Measurements from ENCODE around the gene KCNA1.
A peak's percentile ranks its signal among the peaks of the same experiment; 100 is the strongest.

The KCNA1 gene

DNA sequence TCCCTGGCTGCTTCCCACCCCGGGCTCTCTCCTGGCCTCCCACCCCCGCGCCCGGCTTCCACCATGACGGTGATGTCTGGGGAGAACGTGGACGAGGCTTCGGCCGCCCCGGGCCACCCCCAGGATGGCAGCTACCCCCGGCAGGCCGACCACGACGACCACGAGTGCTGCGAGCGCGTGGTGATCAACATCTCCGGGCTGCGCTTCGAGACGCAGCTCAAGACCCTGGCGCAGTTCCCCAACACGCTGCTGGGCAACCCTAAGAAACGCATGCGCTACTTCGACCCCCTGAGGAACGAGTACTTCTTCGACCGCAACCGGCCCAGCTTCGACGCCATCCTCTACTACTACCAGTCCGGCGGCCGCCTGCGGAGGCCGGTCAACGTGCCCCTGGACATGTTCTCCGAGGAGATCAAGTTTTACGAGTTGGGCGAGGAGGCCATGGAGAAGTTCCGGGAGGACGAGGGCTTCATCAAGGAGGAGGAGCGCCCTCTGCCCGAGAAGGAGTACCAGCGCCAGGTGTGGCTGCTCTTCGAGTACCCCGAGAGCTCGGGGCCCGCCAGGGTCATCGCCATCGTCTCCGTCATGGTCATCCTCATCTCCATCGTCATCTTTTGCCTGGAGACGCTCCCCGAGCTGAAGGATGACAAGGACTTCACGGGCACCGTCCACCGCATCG lies 1.8 kb downstream of the KCNA1 start:
- no peak for DNase-seq

DNA sequence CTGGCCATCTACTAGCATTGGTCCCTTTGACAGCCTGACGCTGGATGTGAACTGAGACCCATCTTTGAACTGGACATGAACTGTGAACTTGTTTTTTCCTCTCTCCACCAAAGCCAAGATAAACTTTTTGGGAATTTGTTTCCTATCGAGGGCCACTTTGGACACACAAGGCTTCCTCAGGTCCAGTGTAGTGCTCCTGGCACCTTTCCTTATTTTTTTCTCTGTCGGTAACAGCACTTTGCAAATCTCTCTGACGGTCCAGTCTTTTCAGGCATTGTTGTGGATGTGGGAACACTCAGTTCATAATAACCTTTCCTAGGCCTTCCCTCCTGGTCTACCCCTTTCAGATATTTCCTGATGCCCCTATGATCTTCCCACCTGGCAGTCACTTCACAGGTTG lies 5.0 kb downstream of the KCNA1 start:
- DNase-seq: no peak

DNA sequence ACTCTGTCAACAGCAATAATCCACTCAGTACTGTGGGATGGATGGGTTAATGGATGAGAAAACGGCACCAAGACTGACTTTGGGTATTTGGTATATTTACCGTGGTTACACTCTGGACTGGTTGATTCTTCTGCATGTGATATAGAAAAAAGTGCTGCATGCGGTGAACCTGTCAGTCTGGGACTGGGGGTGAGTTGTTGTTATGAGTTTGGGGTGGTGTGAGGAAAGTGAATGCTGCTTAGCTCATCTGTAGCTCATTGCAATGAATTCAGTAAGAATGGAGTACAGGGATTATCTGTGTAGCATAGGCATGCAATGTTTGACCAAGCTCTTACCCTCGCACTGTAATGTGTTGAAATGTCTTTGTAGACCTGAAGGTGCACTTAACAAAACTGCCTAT lies 6.0 kb downstream of the KCNA1 start:
- DNase-seq: no peak

DNA sequence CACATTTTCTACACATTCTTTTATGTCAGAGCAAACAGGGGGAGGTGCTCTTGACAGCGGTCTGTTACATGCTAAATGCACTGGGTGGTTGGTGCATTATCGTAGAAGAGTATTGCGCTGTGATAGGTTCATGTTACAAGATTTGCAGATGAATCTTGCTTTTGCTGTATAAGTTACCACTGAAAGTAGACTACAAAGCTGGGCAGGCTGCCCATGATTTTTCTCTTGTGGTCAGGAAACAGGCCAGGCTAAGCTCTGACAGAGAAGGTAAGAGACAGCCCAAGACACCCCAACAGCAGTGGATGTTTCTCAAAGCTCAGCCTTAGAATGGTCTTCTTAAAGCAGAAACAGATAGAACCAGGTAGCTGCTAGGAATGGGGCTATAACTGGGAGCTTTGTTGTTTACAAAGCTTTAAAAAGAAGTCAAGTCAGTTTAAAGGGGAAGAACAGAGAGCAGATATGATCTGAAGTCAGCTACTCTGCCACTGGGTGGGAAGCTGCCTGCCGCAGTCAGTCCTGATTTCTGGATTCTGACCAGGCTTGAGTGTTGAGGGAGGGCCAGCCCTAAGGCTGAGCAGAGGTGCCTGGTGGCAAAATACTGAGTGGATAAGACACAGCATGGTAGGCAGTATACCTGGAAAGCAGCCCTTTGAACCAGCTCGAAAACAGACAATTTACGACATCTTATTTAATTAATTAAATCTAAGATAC lies 9.4 kb downstream of the KCNA1 start:
- DNase-seq: peak; percentile 87

DNA sequence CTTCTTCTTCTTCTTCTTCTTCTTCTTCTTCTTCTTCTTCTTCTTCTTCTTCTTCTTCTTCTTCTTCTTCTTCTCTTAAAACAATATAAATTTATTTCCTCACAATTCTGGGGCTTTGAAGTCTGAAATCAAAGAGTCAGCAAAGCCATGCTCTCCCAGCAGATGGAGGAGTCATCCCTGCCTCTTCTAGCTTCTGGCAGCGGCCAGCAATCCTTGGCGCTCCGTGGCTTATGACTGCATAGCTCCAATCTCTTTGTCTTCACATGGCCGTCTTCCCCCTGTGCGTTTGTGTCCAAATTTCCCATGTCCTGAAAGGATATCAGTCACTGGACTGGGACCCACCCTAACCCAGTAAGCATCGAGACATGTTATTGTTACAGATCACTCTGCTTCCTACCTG lies 22.9 kb downstream of the KCNA1 start:
- no peak for DNase-seq

DNA sequence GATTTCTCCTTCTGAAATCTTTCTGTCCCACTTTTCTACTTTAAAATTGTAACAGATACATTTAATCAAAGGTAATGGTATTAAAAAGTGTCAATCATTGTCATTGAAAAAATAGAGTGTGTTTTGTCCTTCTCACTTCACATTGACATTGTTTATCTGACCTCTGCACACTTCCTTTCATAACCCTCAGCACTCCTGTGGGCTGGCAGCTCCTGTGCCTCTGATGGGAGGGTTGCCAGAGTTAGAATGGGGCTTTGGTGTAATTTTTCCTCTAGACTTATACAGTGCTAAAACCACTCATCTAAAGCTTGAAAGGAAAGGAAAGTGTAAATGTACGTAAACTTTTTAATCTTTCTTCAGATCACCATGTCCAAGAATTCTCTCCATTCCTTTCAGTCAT lies 23.7 kb downstream of the KCNA1 start:
- DNase-seq: no peak

DNA sequence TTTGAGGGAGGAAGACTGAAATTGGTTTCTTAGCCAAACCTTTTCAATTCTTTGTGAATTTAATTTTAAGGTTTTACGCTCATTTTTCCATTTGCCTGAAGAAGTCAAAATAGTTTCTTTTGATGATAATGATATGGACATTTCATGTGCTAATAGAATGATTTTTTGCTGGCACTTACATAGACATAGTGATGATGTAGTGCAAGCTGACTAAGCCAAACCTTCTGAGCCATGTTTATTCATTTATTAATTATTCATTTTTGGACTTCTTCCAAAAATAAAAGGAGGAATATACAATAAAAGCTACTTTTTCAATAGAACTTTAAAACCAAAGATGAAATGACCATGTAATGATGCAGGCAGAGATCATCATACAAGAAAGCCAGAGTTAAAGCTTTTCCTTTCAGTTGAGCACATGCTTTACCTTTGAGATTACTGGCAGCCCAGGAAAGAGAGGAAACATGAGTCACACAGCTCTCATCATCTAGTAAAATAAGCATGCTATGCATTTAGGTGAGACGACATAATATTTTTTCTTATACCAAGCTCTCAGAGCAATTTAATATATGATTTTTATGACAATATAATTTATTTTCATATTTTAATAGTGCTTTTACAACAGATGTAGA lies 24.8 kb downstream of the KCNA1 start:
- DNase-seq: peak; percentile 54

DNA sequence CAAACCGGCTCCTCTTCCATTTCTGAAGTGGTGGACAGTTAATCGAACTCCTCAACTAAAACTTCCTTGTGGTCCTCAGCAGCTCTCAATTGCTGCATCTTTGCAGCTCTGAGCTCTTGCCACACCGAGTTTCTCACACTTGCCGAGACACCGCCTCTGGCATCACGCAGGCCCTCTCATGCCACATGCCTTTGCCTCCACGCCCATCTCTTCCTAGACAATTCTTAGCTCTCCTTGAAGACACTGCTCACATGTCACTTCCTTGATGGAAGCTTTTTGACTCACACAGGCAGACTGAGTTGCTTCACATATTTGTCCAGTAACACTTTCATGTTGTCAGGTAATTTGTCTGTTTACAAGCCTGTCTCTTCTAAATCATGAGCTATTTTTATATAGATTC lies 29.2 kb downstream of the KCNA1 start:
- DNase-seq: no peak

DNA sequence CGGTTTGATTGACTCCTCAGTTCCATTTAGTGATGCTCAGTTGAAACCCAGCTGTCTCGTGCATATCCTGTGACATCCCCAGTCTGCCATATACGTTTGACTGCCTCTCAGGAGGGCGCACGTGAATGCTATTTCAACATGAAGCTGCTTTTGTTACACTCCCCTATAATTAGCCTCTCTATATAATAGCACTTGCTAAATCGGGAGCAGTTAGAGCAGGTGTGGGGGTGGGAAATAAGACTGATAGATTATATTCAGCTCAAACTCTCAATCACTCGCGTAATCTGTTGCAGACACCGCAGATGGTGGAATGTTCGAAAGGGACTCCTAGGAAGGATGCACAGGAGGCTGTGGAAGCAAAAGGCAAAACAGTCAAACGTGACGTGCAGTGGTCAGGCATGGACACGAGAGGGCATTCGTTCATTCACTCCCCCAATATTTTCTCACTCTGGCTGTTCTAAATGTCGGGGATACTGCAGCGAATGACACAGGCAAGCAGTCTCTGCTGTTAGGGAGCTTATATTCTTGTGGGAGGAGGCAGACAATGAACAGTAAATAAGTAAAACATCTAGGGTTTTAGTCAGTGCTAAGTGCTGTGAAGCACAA lies 29.8 kb downstream of the KCNA1 start:
- DNase-seq: no peak

DNA sequence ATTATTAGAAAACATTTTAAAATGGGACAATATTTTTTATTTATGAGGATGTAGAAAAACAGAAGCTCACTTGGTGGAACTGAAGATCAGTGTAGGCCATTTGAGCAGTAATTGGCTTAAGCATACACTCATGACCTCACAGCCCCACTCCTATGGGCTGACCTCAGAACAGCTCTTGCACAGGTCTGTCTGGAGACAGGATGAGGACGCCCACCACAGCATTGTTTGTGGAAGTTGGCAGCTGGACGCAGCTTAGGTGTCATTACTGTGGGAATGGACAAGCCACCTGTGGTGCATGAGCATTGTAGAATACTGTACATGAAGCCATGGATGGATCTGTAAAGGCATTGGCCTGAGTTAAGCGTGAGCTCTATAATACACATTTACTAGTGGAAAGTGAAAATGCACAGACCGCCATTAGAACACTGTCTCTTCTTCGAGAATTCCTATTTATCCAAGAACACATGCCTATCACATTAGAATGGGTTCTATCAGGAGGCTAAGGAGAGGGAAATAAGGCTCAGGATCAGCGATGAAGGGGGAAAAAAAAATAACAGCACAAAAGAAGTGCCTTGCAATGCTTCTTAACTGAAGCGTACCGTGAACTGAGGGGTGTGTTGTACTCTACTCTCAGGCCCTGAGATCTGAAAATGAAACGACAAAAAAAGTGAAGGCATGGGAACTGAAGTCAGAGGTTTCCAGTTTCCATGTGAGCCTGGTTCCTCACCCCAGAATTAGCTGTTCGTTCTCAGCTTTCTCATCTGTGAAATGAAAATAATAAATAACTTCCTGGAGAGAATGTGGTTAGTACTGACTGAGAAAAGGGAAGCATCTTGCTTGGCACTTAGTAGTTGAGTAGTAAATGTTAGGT lies 33.6 kb downstream of the KCNA1 start:
- DNase-seq: no peak

DNA sequence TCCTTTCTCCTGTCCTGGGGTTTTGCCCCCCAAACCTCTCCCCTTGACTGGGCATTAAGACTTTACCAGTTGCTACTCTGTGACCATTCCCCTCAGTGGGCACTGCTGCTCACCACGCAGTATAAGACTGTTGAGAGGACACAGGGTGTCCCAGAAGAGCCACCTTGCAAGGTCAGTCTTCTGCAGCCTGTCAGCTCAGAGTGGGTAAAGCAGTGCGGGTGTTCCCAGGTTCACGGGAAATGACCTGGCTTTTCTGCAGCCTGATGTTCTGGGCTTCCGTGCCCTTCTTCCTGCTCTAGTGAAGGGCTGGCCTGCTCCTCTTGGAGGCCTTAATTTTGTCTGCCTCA lies 34.2 kb downstream of the KCNA1 start:
- DNase-seq: no peak

DNA sequence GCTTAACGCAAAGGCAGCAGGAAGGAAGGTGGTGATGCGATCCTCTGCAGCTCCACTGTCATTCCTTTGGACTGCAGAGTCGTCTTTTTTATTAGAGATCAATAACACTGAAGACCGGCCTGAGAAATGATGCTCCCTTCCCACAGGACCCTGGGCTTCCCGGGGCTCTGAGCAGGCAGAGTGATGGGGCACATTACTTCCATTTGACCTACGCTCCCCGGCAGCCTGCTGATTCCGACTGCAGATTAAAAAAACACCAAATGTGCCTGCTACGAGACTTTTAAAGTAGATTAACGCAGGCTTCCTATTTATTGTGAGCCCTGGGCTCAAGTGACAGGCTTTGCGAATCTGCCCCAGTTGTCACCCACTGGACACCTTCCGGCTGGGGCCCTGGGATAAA lies 37.5 kb downstream of the KCNA1 start:
- no peak for DNase-seq

DNA sequence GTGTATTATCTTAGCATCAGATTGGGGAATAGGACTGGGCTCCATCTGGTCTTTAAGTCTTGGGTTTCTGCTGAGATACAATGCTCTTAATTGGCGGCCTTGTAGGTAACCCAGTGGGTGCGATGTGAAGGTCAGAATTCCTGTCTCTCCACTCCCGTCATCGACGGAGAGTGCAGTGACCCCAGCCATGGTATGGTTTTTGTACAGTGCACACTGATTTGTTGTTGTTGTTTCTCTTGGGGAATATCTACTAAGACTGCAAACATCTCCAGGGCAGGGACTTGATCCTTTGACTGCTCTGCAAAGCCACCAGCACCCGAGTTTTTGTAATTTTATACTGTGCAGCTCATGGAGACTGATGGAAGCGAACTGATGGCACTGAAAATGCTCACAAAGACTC lies 41.4 kb downstream of the KCNA1 start:
- DNase-seq: no peak

DNA sequence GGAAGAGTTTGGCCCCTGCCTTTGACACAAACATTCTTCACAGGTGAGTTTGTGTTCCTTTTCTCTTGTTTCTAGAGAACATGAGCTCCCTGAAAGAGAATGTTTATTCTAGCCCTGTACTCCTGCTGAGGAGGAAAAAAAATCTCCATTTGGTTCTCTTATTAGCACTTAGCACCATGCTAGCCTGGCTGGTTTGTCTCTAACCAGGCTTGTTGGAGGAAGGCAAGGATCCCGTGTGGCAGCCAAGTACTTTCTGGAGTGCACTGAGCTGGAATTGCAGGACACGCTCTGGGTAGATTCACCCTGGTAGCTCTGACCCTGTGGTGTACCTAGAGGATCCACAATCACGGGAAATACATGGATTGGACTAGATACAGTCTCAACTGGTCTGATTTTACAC lies 41.9 kb downstream of the KCNA1 start:
- DNase-seq: no peak

DNA sequence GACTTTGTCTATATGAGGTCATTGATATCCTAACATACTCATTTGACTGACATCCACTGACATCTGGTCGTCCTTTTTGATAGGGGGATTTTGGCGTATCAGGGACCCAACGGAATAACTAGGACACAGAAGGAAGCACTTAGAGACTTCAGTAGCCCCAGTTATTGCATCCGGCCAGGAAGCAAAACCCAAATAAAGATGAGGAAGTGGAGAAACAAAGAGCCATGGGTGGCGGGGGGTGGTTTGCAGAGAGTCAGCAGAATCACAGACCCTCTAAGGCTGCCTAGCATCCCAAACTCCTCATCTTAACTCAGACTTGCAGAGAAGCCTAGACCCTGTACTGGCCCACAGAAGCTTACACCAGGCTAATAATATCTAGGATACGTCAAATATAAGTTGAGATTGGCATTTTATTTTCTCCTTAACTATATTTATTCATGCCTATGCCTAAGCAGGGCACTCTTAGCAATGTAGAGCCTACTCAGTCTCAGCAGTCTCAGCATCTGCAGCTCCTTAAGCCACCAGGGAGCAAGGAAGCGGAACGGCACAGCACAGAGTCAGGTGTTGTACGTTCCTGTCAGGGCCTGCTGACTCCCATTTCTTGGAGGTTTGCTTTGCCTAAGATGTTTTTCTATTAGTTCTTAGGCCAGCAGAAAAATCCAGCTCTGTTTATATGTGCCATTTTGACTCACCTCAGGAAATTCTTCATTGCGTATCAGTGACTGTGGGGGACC lies 45.1 kb downstream of the KCNA1 start:
- no peak for DNase-seq

DNA sequence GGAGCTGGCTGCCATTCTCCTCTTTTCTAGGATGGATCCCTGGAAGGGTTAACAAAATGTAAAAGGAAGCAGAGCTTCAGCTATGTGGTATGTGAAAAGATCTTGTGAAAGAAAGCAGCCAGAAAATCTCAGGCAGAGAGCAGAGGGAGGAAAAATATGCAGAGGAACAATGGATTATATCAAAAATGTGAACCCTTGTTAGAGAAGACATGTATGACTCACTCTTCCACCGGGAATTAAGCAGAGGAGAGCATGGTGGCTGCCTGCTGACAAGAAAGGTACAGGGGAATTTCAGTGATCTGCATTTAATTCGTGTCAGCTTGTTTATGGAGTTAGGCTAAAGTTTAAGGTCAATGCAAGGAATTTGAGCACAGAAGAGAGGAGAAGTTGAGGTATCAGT lies 46.3 kb downstream of the KCNA1 start:
- peak; percentile 81 for DNase-seq

DNA sequence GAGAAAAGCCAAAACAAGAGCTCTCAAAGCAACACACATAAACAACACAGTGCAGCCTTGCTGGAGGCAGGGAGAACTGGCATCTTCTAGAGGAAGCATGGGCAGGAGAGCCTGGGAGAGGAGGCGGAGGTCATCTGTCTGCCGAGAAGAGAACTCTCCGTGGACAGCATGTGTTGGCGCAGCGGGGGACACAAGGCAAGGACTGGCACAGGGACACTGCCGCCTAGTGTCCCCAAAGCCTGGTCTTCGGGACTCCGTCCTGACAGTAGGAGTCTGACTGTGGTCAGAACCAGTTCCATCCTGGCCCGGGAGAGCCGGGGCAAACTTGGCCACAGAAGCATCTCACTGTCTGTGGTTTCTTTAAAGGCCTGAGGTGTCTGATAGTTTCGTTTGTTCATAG lies 47.3 kb downstream of the KCNA1 start:
- no peak for DNase-seq

DNA sequence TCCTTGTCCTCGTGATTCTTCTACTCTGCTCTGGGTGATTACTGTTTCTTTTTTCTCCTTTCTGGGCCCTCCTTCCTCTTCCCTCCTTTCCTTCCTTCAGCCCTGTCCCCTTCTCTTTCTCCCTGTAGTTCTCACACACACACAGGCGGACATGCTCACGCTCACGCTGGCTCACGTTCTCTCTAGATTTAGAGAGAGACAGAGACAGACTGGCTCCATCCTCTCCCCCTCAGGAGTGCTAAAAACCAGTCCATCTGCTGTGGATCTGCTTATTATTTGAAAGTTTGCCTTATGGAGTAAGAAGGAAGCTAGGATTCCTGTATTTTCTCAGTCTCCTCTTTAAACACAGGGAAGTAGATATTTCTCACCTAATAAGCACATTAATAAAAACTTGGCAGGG lies 48.1 kb downstream of the KCNA1 start:
- no peak for DNase-seq

DNA sequence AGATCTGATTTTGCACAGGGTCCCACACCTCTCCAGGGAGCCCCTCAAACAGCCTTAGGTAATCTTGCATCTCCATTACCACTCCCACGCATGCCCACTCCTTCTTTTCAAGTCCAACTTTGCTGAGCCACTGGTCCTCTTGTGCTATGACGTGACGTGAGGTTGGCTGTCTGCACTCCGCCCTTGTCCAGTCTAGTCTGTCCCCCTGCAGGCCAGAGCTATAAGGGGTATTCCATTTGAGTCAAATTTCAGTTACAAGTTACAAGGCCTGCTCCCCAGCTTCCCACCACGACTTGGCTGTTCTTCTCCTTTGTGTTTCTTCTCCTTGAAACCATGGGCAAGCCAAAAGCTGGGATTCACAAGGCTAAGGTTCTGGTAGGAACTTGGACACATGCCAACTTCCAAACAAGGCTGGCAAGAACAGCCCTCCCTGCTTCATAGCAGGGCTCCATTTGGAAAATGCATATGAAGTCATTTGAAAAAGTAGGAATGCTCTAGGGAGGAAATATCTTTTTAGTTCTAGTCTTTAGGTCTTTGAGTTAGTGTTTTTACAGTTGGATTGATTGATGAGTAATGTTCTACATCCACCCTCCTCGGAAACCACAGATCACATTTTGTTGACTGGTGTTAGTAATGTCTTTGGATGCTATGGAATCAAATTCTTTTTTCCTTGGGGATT lies 49.1 kb downstream of the KCNA1 start:
- DNase-seq: peak; percentile 85

DNA sequence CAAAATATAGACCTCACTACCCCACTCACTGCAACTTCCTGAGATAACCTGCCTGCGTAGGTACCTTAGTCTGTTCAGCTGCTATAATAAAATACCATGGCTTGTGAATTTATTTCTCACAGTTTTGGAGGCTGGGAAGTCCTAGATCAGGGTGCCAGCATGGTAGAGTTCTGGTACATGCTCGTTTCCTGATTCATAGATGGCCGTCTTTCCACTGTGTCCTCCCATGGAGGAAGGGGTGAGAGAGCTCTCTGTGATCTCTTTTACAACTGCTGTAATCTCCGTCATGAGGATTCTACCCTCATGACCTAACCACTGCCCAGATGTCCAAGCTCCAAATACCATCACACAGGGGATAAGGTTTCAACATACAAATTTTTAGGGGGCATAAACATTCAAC lies 49.7 kb downstream of the KCNA1 start:
- DNase-seq: no peak

DNA sequence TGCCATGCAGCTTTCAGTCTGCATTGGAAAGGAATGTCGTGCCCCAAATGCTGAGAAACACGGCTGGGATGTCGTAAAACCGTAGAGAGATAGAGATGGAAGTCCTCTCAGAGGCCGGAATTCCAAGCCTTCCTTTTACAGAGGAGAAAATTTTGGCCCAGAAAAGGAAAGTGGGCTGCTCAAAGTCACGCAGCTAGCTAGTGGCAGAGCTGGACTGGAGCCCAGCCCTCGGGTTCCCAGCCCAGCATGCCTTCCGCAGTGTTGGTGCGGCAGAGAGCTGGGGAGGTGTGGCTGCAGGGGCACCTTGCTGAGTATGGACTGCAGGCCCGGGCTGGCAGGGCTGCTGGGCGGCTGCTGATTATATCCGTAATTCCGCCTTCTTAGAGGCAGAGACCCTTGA lies 50.3 kb downstream of the KCNA1 start:
- no peak for DNase-seq

DNA sequence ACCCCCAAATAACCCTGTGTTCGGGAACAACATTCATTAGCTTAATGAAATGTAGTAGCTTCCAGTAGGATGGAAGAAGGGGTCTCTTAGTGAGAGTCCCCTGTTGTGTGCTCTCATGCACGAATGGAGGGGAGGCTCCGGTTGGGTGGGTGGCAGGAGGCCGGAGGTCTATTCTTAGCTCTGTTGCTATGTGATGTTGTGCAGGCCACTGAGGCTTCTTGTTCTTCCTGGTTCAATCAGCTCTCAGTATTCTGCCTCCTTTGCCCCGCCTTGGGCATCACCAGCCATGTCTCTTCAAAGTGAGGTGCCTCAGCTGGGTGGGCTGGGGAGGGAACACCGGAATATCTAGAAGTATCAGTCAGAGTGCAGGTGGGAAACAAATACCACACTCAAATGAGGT lies 50.8 kb downstream of the KCNA1 start:
- DNase-seq: no peak
